NB4 (cell line): ENCODE data around the gene WDR20.

ENCODE experiments used
- CTCF ChIP-seq: IDR thresholded peaks from one replicate; pipeline ENCODE4 v1.5.1; 2012; ENCODE audit warnings: low read depth, low read length
- TF ChIP-seq, protein P1 (sequence below): IDR thresholded peaks from 2 replicates; pipeline ENCODE4 v1.6.1; 2011; ENCODE audit warnings: low read depth, low read length

GRCh38 chr14:102249981-102250380 lies 110.3 kb downstream of the WDR20 start:
- no peak for TF ChIP-seq CTCF
- TF ChIP-seq, protein P1, sequence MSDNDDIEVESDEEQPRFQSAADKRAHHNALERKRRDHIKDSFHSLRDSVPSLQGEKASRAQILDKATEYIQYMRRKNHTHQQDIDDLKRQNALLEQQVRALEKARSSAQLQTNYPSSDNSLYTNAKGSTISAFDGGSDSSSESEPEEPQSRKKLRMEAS, result no peak
